Measurements from ENCODE around the gene RSPO1.

Gene RSPO1

GRCh38 chr1:37575692-37576091 is 59.0 kb downstream of the RSPO1 start:
- no peak for TF ChIP-seq EGR1 (IDR thresholded peaks at IDR 0.05)
- TF ChIP-seq TAF1 (IDR thresholded peaks at IDR 0.05; ENCODE audit: low read depth): no peak
- TF ChIP-seq MAX (IDR thresholded peaks at IDR 0.05): no peak
- TF ChIP-seq CEBPB (IDR thresholded peaks at IDR 0.05): no peak
- TF ChIP-seq YY1 (IDR thresholded peaks at IDR 0.05; ENCODE audit: low read depth): no peak
- no peak for TF ChIP-seq USF1 (IDR thresholded peaks at IDR 0.05)
- TF ChIP-seq TCF12 (IDR thresholded peaks at IDR 0.05; ENCODE audit: low read depth): no peak
- TF ChIP-seq NFIC (IDR thresholded peaks at IDR 0.05): no peak
- no peak for TF ChIP-seq EP300 (IDR thresholded peaks at IDR 0.05; ENCODE audit: borderline replicate concordance)
- no peak for TF ChIP-seq CREB1 (IDR thresholded peaks at IDR 0.05; ENCODE audit: low read depth)
- TF ChIP-seq RAD21 (IDR thresholded peaks at IDR 0.05; ENCODE audit: low read depth): no peak
- TF ChIP-seq FOXM1 (IDR thresholded peaks at IDR 0.05; ENCODE audit: borderline replicate concordance, low read depth): no peak
- no peak for TF ChIP-seq REST (IDR thresholded peaks at IDR 0.05; ENCODE audit: low read depth)
- TF ChIP-seq TEAD4 (IDR thresholded peaks at IDR 0.05): no peak
- TF ChIP-seq ZBTB7A (IDR thresholded peaks at IDR 0.05; ENCODE audit: low read depth): no peak

- TF ChIP-seq EGR1 (IDR thresholded peaks at IDR 0.05) (no peak), RAD21 (IDR thresholded peaks at IDR 0.05; ENCODE audit: low read depth) (no peak), CEBPB (IDR thresholded peaks at IDR 0.05) (no peak), USF1 (IDR thresholded peaks at IDR 0.05) (no peak), TAF1 (IDR thresholded peaks at IDR 0.05; ENCODE audit: low read depth) (no peak), NFIC (IDR thresholded peaks at IDR 0.05) (no peak), CREB1 (IDR thresholded peaks at IDR 0.05; ENCODE audit: low read depth) (no peak), ZBTB7A (IDR thresholded peaks at IDR 0.05; ENCODE audit: low read depth) (no peak), REST (IDR thresholded peaks at IDR 0.05; ENCODE audit: low read depth) (no peak), FOXM1 (IDR thresholded peaks at IDR 0.05; ENCODE audit: borderline replicate concordance, low read depth) (no peak), TEAD4 (IDR thresholded peaks at IDR 0.05) (no peak), MAX (IDR thresholded peaks at IDR 0.05) (no peak), TCF12 (IDR thresholded peaks at IDR 0.05; ENCODE audit: low read depth) (no peak), YY1 (IDR thresholded peaks at IDR 0.05; ENCODE audit: low read depth) (no peak), EP300 (IDR thresholded peaks at IDR 0.05; ENCODE audit: borderline replicate concordance) (no peak)
Measured at GRCh38 chr1:37574834-37575480, 59.7 kb downstream of the RSPO1 start.

- TF ChIP-seq USF1 (IDR thresholded peaks at IDR 0.05) (no peak), REST (IDR thresholded peaks at IDR 0.05; ENCODE audit: low read depth) (no peak), CEBPB (IDR thresholded peaks at IDR 0.05) (no peak), YY1 (IDR thresholded peaks at IDR 0.05; ENCODE audit: low read depth) (no peak), NFIC (IDR thresholded peaks at IDR 0.05) (no peak), TCF12 (IDR thresholded peaks at IDR 0.05; ENCODE audit: low read depth) (no peak), CREB1 (IDR thresholded peaks at IDR 0.05; ENCODE audit: low read depth) (no peak), MAX (IDR thresholded peaks at IDR 0.05) (no peak), TAF1 (IDR thresholded peaks at IDR 0.05; ENCODE audit: low read depth) (no peak), ZBTB7A (IDR thresholded peaks at IDR 0.05; ENCODE audit: low read depth) (no peak)
Measured at GRCh38 chr1:37570528-37571334, 64.0 kb downstream of the RSPO1 start.

Data from Ishikawa (cell line).